Natural killer cell treated with Interleukin-12 subunit alpha and Interleukin-12 subunit beta and Interleukin-15 and Interleukin-18, amount 100 ng/mL, for 72 hours (primary cell): ENCODE results near the gene PRKACB. TPM values are rescaled to one million over a fixed set of nuclear protein-coding genes. Genes with fewer than 3 reads are reported as not detected.
"Not testable (repeated sequence)": the region's sequence is repeated elsewhere in the genome, so short reads cannot be mapped to it uniquely, and the experiment has no call there.

Experiments used
- ATAC-seq, 2 donors: fragments of 150-1000 bp; cut with Tn5 transposase in 1 of 2; sonication (Bioruptor Pico), chemical (Tn5 transposase) in 1 of 2; 2 replicates each; pipeline ENCODE4 v1.10.0; 2021
- DNase-seq: peaks from one replicate; pipeline ENCODE4 v3.0.0; 2022; ENCODE audit warnings: low spot score
- H3K27ac Mint-ChIP-seq, 2 donors: 1 replicate in 1 of 2; 2 replicates in 1 of 2; pipeline ENCODE4 v1.8.0; 2022; ENCODE audit warnings: mixed read lengths in 2 of 2, mild to moderate bottlenecking in 1 of 2, moderate library complexity in 1 of 2
- H3K27me3 Mint-ChIP-seq, 2 donors: 1 replicate in 1 of 2; 2 replicates in 1 of 2; pipeline ENCODE4 v1.8.0; 2022; ENCODE audit warnings: mixed read lengths in 2 of 2
- H3K36me3 Mint-ChIP-seq: one replicate; pipeline ENCODE4 v1.8.0; 2022; ENCODE audit warnings: mixed read lengths
- H3K4me1 Mint-ChIP-seq, 2 donors: 1 replicate in 1 of 2; 2 replicates in 1 of 2; pipeline ENCODE4 v1.8.0; 2022; ENCODE audit warnings: low read depth in 2 of 2, mixed read lengths in 2 of 2, mild to moderate bottlenecking in 1 of 2
- H3K4me3 Mint-ChIP-seq: one replicate; pipeline ENCODE4 v1.8.0; 2022; ENCODE audit warnings: mixed read lengths
- H3K9me3 Mint-ChIP-seq: 2 replicates; pipeline ENCODE4 v1.8.0; 2022; ENCODE audit warnings: mixed read lengths
- total RNA-seq, 2 donors: library from RNA; stranded (reverse); gene quantifications; one replicate each; pipeline ENCODE4 v1.2.3, GENCODE V29; 2022

PRKACB gene
- total RNA-seq, 2 donors from 2014 or later, result 46.6 to 65.9 TPM

DNA sequence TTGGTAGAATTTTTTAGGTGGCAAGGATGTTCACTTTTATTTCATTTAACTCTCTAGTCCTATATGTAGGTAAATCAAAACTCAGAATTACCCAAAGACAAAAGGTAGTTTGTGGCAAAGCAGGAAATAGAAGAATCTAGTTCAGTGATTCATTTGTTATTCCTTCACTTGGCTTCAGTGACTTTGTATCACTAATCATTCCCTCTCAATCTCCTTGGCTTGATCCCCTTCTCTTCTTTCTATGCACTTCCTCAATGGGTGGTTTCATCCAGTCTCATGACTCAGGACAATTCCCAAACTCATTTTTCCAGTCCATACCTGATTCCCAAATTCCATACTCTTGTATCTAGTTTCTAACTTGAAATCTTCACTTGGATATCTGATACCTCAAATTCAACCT lies 64.9 kb downstream of the PRKACB start:
- Mint-ChIP-seq H3K27me3 (no peaks in the 10 kb centered on the region), H3K36me3 (peaks cover 7% of the 10 kb centered on the region), H3K27ac (peak overlapping the region in 1 of 2 donors; percentile 43), H3K9me3 (no peaks in the 10 kb centered on the region), H3K4me1 (peaks cover 23 to 26% of the 10 kb centered on the region in 2 donors), H3K4me3 (no peak overlapping the region)
- DNase-seq (no peak), ATAC-seq (no peak)

DNA sequence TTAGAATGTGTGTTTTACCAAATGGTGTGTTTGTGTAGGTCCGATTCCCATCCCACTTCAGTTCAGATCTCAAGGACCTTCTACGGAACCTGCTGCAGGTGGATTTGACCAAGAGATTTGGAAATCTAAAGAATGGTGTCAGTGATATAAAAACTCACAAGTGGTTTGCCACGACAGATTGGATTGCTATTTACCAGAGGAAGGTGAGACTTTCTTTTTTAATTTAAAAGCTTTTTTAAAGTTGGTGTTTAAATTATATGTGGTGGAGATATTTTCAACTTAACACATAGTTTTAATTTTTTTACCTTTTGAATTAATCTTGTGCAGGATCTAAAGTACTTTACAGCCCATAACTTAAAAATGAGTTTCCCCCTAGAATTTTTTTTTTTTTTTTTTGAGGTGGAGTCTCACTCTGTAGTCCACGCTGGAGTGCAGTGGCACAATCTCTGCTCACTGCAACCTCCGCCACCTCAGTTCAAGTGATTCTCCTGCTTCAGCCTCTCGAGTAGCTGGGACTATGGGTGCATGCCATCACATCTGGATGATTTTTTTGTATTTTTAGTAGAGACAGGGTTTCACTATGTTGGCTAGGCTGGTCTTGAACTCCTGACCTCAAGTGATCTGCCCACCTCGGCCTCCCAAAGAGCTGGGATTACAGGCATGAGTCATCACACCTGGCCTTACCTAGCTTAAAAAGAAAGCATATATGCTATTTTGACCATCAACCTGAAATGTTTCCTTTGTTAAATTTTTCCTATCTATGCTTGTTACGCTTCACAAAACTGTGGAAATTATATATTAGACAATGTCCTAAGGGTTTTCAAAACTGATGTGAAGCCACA lies 70.3 kb downstream of the PRKACB start:
- Mint-ChIP-seq H3K4me3 (peak overlapping the region; percentile 67), H3K27ac (peak overlapping the region; percentile 45 to 73), H3K27me3 (no peaks in the 10 kb centered on the region), H3K4me1 (peaks cover 30 to 45% of the 10 kb centered on the region in 2 donors), H3K9me3 (no peaks in the 10 kb centered on the region), H3K36me3 (peaks cover 17% of the 10 kb centered on the region)
- DNase-seq (no peak), ATAC-seq (peak; percentile 46 to 75)

DNA sequence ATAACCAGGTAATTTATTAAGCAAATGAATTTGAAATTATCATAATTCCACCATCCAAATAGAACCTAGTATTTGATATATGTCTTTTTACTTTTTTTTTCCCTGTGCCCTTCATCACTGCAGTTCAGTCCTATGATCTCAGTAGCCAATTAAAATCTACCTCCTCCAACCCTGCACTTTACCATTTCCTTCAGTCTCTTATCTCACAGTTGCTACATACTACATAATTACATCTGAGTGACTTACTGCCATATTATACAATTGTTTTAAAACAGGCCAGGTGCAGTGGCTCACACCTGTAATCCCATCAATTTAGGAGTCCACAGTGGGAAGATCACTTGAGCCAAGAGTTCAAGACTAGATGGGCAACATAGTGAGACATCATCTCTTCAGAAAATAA lies 73.2 kb downstream of the PRKACB start:
- H3K4me3 Mint-ChIP-seq, result no peak overlapping the region
- peaks cover 40% of the 10 kb centered on the region for H3K36me3 Mint-ChIP-seq
- ATAC-seq (no peak), DNase-seq (no peak)
- peaks cover 41 to 60% of the 10 kb centered on the region in 2 donors for H3K4me1 Mint-ChIP-seq
- H3K27ac Mint-ChIP-seq, result peak overlapping the region in 1 of 2 donors; percentile 42
- no peaks in the 10 kb centered on the region for H3K9me3 Mint-ChIP-seq
- H3K27me3 Mint-ChIP-seq, result no peaks in the 10 kb centered on the region

DNA sequence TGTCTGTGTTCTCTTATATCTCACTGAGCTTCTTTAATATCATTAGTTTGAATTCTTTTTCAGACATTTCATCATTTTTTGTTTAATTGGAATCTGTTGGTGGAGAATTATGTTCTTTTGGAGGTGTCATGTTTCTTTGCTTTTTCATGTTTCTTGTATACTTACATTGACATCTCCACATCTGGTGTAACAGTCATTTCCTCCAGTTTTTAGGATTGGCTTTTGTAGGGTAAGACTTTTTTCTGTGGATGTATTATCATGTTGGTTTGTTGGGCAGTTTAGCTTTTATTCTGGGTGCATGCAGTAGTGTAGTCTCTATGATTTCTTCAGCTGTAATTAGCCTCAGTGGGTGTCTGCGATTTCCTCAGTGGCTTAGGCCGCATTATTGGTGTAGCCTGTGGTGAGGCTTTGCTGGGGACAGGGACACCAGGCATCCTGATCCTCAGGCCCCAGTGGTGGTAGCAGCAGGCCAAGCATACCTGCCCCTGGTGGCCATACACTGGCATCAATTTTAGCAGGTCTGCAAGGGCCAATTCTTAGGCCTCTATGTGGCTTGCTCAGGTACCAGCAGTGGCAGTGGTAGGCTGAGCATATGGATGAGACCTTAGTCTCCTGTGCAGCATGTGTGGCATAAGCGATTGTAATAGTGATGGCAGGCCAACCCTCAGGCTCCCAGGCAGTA lies 79.8 kb downstream of the PRKACB start:
- peaks cover 41 to 50% of the 10 kb centered on the region in 2 donors for H3K4me1 Mint-ChIP-seq
- H3K4me3 Mint-ChIP-seq, result no peak overlapping the region
- H3K27ac Mint-ChIP-seq, result peak overlapping the region in 1 of 2 donors; percentile 10

DNA sequence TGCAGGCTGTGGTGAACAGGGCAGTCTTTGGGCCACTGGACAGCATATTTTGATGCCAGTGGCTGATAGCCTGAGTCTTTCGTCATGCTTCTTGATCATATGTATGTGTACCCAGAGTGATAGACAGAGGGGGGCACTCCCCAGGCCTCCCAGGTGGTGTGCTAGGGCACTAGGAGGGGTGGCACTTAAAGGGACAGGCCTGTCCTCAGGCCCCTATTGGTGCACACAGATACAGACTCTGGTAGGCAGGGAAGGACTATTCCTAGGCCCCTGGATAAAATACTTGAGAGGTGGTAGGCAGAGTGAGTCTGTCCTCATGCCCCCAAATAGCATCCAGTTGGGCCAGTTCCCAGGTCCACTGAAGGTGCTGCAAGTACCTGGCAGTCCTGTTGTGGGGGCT lies 80.8 kb downstream of the PRKACB start:
- H3K27ac Mint-ChIP-seq, result peak overlapping the region in 1 of 2 donors; percentile 53
- peak; percentile 46 to 52 for ATAC-seq
- H3K27me3 Mint-ChIP-seq, result no peaks in the 10 kb centered on the region
- no peak overlapping the region for H3K4me3 Mint-ChIP-seq
- no peak for DNase-seq
- H3K36me3 Mint-ChIP-seq, result peaks cover 38% of the 10 kb centered on the region
- peaks cover 9% of the 10 kb centered on the region for H3K9me3 Mint-ChIP-seq
- peaks cover 41 to 50% of the 10 kb centered on the region in 2 donors for H3K4me1 Mint-ChIP-seq

More for the DNA sequence above, 79.8 kb downstream of the PRKACB start:
- Mint-ChIP-seq H3K27me3 (no peaks in the 10 kb centered on the region), H3K36me3 (peaks cover 45% of the 10 kb centered on the region), H3K9me3 (peaks cover 9% of the 10 kb centered on the region)
- peak in 1 of 2 donors; percentile 32 for ATAC-seq
- no peak for DNase-seq

DNA sequence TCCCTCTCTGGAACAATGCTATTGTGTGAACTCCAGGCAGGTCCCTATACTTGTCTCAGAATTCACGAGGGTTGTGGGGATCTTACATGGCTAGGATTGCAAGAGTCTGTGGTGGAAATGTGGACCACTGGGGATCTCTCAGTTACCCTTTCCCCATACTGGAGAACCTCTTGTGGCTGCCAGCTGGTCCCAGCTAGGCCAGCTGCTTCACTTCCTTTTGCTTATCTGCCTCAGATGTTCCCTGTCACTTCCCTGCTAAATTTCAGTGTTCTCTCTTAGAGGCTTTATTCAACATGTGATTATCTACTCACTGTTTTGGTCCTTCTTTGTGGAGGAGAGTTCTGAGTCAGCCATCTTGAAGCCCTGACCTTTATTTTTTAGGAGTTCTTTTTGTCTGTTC lies 81.6 kb downstream of the PRKACB start:
- Mint-ChIP-seq H3K27ac (peak overlapping the region; percentile 53 to 67), H3K9me3 (peaks cover 9% of the 10 kb centered on the region), H3K36me3 (peaks cover 32% of the 10 kb centered on the region), H3K4me3 (no peak overlapping the region), H3K27me3 (no peaks in the 10 kb centered on the region), H3K4me1 (peaks cover 37 to 45% of the 10 kb centered on the region in 2 donors)
- DNase-seq (no peak), ATAC-seq (no peak)

DNA sequence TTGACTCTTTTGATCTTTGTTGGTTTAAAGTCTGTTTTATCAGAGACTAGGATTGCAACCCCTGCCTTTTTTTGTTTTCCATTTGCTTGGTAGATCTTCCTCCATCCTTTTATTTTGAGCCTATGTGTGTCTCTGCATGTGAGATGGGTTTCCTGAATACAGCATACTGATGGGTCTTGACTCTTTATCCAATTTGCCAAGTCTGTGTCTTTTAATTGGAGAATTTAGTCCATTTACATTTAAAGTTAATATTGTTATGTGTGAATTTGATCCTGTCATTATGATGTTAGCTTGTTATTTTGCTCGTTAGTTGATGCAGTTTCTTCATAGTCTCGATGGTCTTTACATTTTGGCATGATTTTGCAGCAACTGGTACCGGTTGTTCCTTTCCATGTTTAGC lies 88.6 kb downstream of the PRKACB start:
- H3K4me1 Mint-ChIP-seq, H3K27ac Mint-ChIP-seq, DNase-seq, H3K27me3 Mint-ChIP-seq, H3K9me3 Mint-ChIP-seq, ATAC-seq, H3K4me3 Mint-ChIP-seq: not testable (repeated sequence)
- H3K36me3 Mint-ChIP-seq, result peaks cover 19% of the 10 kb centered on the region

DNA sequence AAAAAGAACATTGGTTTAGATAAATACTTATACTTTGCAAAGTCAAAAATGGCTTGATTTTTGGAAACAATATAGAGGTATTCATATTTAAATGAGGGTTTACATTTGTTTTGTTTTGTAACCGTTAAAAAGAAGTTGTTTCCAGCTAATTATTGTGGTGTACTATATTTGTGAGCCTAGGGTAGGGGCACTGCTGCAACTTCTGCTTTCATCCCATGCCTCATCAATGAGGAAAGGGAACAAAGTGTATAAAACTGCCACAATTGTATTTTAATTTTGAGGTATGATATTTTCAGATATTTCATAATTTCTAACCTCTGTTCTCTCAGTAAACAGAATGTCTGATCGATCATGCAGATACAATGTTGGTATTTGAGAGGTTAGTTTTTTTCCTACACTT lies 92.2 kb downstream of the PRKACB start:
- Mint-ChIP-seq H3K27ac (no peak overlapping the region), H3K27me3 (no peaks in the 10 kb centered on the region), H3K4me1 (peaks cover 5% of the 10 kb centered on the region in 2 donors), H3K36me3 (peaks cover 35% of the 10 kb centered on the region), H3K4me3 (no peak overlapping the region), H3K9me3 (no peaks in the 10 kb centered on the region)
- ATAC-seq, result no peak
- DNase-seq, result no peak

DNA sequence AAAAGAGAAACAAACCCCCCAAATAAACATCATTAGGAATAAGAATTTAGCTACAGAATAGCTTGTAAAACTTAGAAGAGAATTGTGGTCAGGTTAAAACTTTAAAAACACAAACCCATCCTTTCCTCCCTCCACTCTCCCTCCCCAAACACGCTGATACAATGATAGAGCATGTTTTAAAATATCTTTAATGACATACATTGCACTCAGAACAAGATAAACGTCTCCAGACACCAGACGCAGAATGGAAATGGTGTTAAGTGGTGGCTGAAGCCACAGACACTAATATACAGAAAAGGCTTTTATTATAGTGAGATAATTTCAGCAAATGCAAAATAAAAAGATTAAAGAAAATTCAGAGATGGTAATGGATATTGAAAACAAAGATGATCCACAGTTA lies 98.6 kb downstream of the PRKACB start:
- Mint-ChIP-seq H3K4me3 (no peak overlapping the region), H3K9me3 (peaks cover 3% of the 10 kb centered on the region), H3K27ac (peak overlapping the region in 1 of 2 donors; percentile 22), H3K36me3 (peaks cover 20% of the 10 kb centered on the region), H3K4me1 (peaks cover 14 to 27% of the 10 kb centered on the region in 2 donors), H3K27me3 (no peaks in the 10 kb centered on the region)
- DNase-seq, result no peak
- ATAC-seq, result no peak

DNA sequence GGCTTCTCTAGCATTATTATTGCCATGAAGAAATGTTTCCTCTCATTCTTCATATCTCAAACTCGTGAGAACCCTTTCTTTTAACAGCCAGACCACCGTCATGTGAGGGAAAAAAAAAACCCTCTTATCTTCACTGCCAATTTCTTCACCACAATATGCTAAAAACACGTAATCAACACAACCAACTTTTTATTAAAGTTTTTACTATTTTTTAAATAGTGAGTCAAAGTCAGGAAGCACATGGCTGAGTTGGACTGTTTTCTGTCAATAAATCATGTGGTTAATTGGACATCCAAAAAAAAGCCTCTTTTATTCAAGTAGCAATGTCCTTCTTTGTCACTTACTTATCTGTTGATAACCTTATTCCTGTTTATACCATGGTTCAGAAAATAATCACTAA lies 101.5 kb downstream of the PRKACB start:
- H3K9me3 Mint-ChIP-seq, result peaks cover 3% of the 10 kb centered on the region
- peak overlapping the region in 1 of 2 donors; percentile 31 for H3K27ac Mint-ChIP-seq
- peak overlapping the region; percentile 51 for H3K4me3 Mint-ChIP-seq
- peaks cover 14 to 32% of the 10 kb centered on the region in 2 donors for H3K4me1 Mint-ChIP-seq
- ATAC-seq (no peak), DNase-seq (no peak)
- H3K36me3 Mint-ChIP-seq, result peaks cover 15% of the 10 kb centered on the region
- no peaks in the 10 kb centered on the region for H3K27me3 Mint-ChIP-seq

DNA sequence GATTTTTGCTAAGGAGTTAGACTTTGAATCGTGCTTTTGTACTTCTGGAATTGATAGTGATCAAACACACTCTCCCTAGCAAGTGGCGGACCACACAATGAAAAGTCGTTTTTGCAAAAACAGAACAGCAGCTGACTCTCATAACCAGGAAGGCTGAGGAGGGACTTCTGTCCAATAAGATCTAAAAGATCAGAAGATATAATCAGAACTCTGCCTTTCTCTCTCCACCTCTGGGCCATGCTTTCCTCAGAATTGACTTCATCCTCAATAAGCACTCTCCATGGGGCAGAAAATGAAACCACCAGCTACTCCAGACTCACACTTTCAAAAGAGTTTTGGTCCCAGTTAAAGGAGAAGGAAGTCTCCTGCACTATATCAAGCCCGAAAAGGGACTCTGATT lies 102.1 kb downstream of the PRKACB start:
- H3K27me3 Mint-ChIP-seq, result no peaks in the 10 kb centered on the region
- peaks cover 15% of the 10 kb centered on the region for H3K36me3 Mint-ChIP-seq
- H3K4me3 Mint-ChIP-seq, result peak overlapping the region; percentile 51
- peaks cover 11 to 32% of the 10 kb centered on the region in 2 donors for H3K4me1 Mint-ChIP-seq
- H3K9me3 Mint-ChIP-seq, result peaks cover 4% of the 10 kb centered on the region
- H3K27ac Mint-ChIP-seq, result peak overlapping the region in 1 of 2 donors; percentile 31
- DNase-seq, result no peak
- ATAC-seq, result no peak

DNA sequence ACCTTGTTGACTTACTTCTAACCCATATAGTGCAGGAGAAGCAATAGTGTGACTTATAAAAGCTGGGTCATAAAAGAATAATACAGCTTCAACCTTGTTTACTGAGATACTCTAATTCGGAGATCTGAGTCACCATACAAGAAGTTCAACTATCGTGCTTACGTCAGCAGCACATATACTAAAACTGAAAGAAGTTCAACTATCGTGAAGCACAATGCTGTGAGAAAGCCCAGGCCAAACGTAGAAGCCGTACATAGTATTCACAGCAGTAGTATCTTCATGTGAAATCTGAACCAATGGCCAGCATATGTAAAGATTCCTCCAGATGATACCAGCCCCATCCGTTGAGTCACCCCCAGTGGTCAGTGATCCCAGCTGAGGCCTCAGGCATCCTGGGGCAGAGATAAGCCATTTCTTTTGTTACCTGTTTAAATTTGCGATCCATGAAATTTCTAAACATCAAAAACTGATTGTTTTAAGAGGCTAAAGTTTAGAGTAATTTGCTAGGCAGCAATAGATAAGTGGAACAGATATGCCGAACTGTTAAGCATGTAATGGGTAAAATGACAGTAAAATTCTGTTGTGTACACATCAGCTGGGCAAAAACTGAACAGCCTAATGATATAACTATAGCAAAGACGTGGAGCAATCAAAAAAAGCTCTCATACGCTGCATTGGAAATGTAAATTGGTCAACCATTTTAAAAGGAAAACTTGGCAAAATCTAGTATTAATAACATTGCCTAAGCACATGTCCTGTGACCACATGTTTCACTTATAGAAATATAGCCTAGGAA lies 103.6 kb downstream of the PRKACB start:
- no peak for DNase-seq
- Mint-ChIP-seq H3K4me1 (peaks cover 8 to 21% of the 10 kb centered on the region in 2 donors), H3K36me3 (peaks cover 15% of the 10 kb centered on the region), H3K9me3 (peaks cover 3% of the 10 kb centered on the region), H3K27me3 (no peaks in the 10 kb centered on the region), H3K27ac (peak overlapping the region in 1 of 2 donors; percentile 81), H3K4me3 (peak overlapping the region; percentile 82)
- ATAC-seq, result peak; percentile 32 to 98

DNA sequence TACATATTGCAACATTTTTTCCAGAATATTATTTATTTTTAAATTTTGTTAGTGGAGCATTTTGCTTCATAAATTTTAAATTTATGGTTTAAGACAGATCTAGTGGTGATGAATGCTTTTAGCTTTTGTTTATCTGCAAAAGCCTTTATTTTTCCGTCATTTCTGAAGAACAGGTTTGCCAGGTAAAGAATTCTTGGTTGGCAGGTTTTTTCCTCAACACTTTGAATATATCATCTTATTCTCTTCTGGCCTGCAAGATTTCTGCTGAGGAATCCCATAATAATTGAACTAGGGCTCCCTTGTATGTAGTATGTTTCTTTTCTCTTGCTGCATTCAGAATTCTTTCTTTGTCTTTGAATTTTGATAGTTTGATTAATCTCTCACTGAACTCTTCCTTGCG lies 106.6 kb downstream of the PRKACB start:
- Mint-ChIP-seq H3K36me3 (peaks cover 15% of the 10 kb centered on the region), H3K4me1 (peaks cover 4 to 21% of the 10 kb centered on the region in 2 donors), H3K27me3 (no peaks in the 10 kb centered on the region), H3K9me3 (peaks cover 3% of the 10 kb centered on the region), H3K4me3 (no peak overlapping the region), H3K27ac (no peak overlapping the region)
- DNase-seq, result no peak
- no peak for ATAC-seq
